GM12891 (cell line): ENCODE results near the gene ITM2B.

Experiments used
- PAX5 ChIP-seq: IDR thresholded peaks from 2 replicates; pipeline ENCODE4 v1.6.1; 2011; ENCODE audit warnings: low read length, moderate library complexity, mild to moderate bottlenecking; ENCODE audit not compliant: insufficient read depth, severe bottlenecking
- POLR2A ChIP-seq: IDR thresholded peaks from 2 replicates; pipeline ENCODE4 v1.6.1; 2011; ENCODE audit warnings: low read depth, low read length, control low read depth
- POLR2AphosphoS5 ChIP-seq: IDR thresholded peaks from 2 replicates; pipeline ENCODE4 v1.6.1; 2011; ENCODE audit warnings: low read depth, low read length, control low read depth
- POU2F2 ChIP-seq: IDR thresholded peaks from 2 replicates; pipeline ENCODE4 v1.6.1; 2011; ENCODE audit warnings: low read depth, mild to moderate bottlenecking, control low read depth, low read length, moderate library complexity
- TAF1 ChIP-seq: IDR thresholded peaks from 2 replicates; pipeline ENCODE4 v1.6.1; 2011; ENCODE audit warnings: low read depth, low read length, control low read depth

GRCh38 chr13:48296528-48296927, 63.5 kb downstream of the ITM2B start:
- TF ChIP-seq POLR2A (no peak), TAF1 (no peak), POLR2AphosphoS5 (no peak), PAX5 (no peak), POU2F2 (no peak)
